Cardiac muscle cell (in vitro differentiated cells and primary cell): ENCODE results near the gene PIP4K2A. TPM values are rescaled to one million over a fixed set of nuclear protein-coding genes. Genes with fewer than 3 reads are reported as not detected.

Experiments
- DNase-seq, 2 donors: peaks; one replicate each; pipeline versions ENCODE4 v3.0.0 to v3.0.0-alpha.2; 2010 to 2017; ENCODE audit warnings: low read depth in 1 of 2, low spot score in 1 of 2
- H3K27ac ChIP-seq: fragments of 200-600 bp; sonication (generic); 2 replicates; pipeline ENCODE4 v1.5.1; 2016
- H3K27me3 ChIP-seq: fragments of 200-600 bp; sonication (generic); 2 replicates; pipeline ENCODE4 v1.6.0; 2016; ENCODE audit warnings: control low read depth
- H3K36me3 ChIP-seq: fragments of 200-600 bp; sonication (generic); 2 replicates; pipeline ENCODE4 v1.5.1; 2016; ENCODE audit warnings: control low read depth
- H3K4me1 ChIP-seq: fragments of 200-600 bp; sonication (generic); 2 replicates; pipeline ENCODE4 v1.8.1; 2017; ENCODE audit warnings: low read depth, mild to moderate bottlenecking, mixed run types
- H3K4me3 ChIP-seq: fragments of 200-600 bp; sonication (generic); 2 replicates; pipeline ENCODE4 v1.5.1; 2016; ENCODE audit warnings: mild to moderate bottlenecking
- H3K9me3 ChIP-seq: fragments of 200-600 bp; sonication (generic); 2 replicates; pipeline ENCODE4 v1.5.1; 2017; ENCODE audit warnings: low read depth, mild to moderate bottlenecking, control low read depth
- polyA plus RNA-seq: library from polyadenylated mRNA; unstranded; fragments of >200 nt; fragmentation: Nextera tagmentation; extraction: Ambion mirVana; gene quantifications from 2 replicates; pipeline ENCODE4 v1.2.1, GENCODE V29; 2016
- total RNA-seq: library from RNA; depleted of rRNA; stranded (reverse); fragments of >200 nt; gene quantifications from 2 replicates; pipeline ENCODE4 v1.2.3, GENCODE V29; 2016
- TF ChIP-seq, protein P1 (sequence below): IDR thresholded peaks from 2 replicates; pipeline ENCODE4 v1.5.1; 2012; ENCODE audit warnings: low read depth, mild to moderate bottlenecking, low read length

The PIP4K2A gene
- total and polyA plus RNA-seq, 2 experiments from 2014 or later: 12.1 to 23.9 TPM

DNA sequence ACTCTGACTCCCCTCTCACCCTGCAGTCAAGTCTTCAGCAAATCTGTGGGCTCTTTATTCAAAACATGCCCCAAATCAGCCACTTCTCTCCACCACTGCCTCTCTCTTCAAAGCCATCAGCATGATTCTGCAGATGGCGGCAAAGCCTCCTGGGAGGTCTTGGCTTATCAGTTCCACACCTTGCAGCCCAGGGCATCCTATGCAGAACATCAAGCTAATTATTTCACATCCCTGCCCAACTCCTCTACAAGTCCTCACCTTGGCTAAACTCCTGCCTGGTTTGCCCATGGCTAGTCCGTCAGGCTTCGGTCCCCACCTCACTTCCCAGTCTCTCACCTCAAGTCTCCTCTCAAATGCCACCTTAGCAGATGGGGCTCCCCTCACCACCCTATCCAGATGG, 70.2 kb downstream of the PIP4K2A start:
- Histone ChIP-seq H3K4me1 (peaks cover 28% of the 10 kb centered on the region), H3K36me3 (no peaks in the 10 kb centered on the region), H3K4me3 (no peak overlapping the region), H3K27ac (no peak overlapping the region), H3K27me3 (no peaks in the 10 kb centered on the region), H3K9me3 (no peaks in the 10 kb centered on the region)
- DNase-seq: no peak
- TF ChIP-seq, protein P1, sequence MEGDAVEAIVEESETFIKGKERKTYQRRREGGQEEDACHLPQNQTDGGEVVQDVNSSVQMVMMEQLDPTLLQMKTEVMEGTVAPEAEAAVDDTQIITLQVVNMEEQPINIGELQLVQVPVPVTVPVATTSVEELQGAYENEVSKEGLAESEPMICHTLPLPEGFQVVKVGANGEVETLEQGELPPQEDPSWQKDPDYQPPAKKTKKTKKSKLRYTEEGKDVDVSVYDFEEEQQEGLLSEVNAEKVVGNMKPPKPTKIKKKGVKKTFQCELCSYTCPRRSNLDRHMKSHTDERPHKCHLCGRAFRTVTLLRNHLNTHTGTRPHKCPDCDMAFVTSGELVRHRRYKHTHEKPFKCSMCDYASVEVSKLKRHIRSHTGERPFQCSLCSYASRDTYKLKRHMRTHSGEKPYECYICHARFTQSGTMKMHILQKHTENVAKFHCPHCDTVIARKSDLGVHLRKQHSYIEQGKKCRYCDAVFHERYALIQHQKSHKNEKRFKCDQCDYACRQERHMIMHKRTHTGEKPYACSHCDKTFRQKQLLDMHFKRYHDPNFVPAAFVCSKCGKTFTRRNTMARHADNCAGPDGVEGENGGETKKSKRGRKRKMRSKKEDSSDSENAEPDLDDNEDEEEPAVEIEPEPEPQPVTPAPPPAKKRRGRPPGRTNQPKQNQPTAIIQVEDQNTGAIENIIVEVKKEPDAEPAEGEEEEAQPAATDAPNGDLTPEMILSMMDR: no peak

- H3K4me1 ChIP-seq: peaks cover 23% of the 10 kb centered on the region
- no peaks in the 10 kb centered on the region for H3K36me3 ChIP-seq
- H3K4me3 ChIP-seq: no peak overlapping the region
- TF ChIP-seq, protein P1: no peak
- no peak overlapping the region for H3K27ac ChIP-seq
- H3K9me3 ChIP-seq: no peaks in the 10 kb centered on the region
- H3K27me3 ChIP-seq: no peaks in the 10 kb centered on the region
- DNase-seq: no peak
These were observed 70.6 kb downstream of the PIP4K2A start for GRCh38 chr10:22643775-22644174.

GRCh38 chr10:22643116-22643515, 71.3 kb downstream of the PIP4K2A start:
- no peak for DNase-seq
- H3K36me3 ChIP-seq: no peaks in the 10 kb centered on the region

DNA sequence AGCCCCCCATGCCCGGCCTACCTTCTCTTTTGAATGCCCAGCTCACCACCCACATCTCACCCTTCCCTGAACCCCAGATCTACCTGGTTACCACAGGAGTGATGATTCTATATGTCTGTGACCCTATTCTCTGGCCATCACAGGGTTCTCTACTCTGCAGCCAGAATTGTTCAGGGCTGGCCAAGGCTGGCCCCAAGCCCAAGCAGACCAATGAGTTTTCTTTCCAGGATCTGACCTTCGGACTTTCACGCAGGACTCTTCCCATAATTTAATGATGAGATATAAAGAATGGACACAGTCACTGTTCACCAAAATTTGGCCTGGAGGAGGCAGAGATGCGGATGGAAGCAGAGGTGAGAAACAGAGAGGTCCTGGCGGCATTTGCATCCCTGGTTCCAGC, 72.6 kb downstream of the PIP4K2A start:
- H3K27ac ChIP-seq: no peak overlapping the region
- DNase-seq: no peak
- no peaks in the 10 kb centered on the region for H3K27me3 ChIP-seq
- TF ChIP-seq, protein P1: no peak
- no peaks in the 10 kb centered on the region for H3K9me3 ChIP-seq
- no peaks in the 10 kb centered on the region for H3K36me3 ChIP-seq
- no peak overlapping the region for H3K4me3 ChIP-seq
- H3K4me1 ChIP-seq: peaks cover 3% of the 10 kb centered on the region

More at GRCh38 chr10:22643116-22643515, 71.3 kb downstream of the PIP4K2A start:
- H3K27me3 ChIP-seq: no peaks in the 10 kb centered on the region
- H3K27ac ChIP-seq: no peak overlapping the region
- H3K9me3 ChIP-seq: no peaks in the 10 kb centered on the region
- H3K4me1 ChIP-seq: peaks cover 17% of the 10 kb centered on the region
- H3K4me3 ChIP-seq: no peak overlapping the region
- TF ChIP-seq, protein P1: no peak

DNA sequence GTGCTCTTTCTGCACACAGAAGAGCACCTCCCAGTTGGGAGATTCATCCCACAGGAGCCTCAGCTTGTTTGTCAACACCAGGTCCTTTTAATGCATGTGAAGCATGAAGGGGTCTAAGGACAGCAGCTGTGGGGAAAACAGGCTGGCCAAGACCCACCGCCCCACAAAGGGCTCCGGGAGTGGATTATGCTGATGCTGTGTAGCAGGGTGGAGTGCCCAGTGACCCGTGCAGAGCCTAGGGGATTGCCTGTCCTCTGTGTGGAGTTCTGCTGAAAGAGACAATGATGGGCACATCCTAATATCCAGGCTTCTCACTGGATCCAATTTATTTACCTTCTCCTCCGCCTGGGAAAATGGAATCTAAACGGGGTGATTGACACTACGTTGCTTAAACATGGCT, 74.0 kb downstream of the PIP4K2A start:
- no peaks in the 10 kb centered on the region for H3K27me3 ChIP-seq
- TF ChIP-seq, protein P1: no peak
- H3K9me3 ChIP-seq: no peaks in the 10 kb centered on the region
- DNase-seq: no peak
- no peaks in the 10 kb centered on the region for H3K36me3 ChIP-seq
- H3K27ac ChIP-seq: no peak overlapping the region
- no peak overlapping the region for H3K4me3 ChIP-seq
- H3K4me1 ChIP-seq: no peaks in the 10 kb centered on the region

DNA sequence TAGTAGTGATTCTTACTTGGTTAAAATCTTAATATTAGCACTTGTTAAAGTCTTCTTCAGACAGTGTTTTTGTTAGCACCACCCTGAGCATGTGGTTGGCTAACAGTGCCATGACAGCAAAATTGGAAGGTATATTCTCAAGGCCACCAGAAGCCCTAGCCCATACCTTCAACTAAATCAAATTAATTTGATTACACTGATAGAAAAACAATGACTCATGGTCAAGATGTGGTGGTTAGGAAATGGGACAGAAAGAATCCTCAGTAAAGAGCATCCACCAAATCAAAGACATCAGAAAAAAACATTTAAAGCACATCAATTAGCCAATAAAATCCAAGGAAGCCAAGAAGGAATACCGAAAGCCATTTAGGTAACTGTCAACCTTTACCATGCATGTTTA, 75.5 kb downstream of the PIP4K2A start:
- Histone ChIP-seq H3K27ac (no peak overlapping the region), H3K36me3 (no peaks in the 10 kb centered on the region), H3K9me3 (no peaks in the 10 kb centered on the region), H3K4me3 (no peak overlapping the region), H3K27me3 (no peaks in the 10 kb centered on the region), H3K4me1 (no peaks in the 10 kb centered on the region)
- TF ChIP-seq, protein P1: no peak
- no peak for DNase-seq
